HG03432 (cell line): ENCODE data around the gene DNAJC6.
"Not testable (repeated sequence)": the region's sequence is repeated elsewhere in the genome, so short reads cannot be mapped to it uniquely, and the experiment has no call there.

ENCODE experiments used
- ATAC-seq: cut with Tn5 transposase; IDR thresholded peaks from one replicate; pipeline ENCODE4 v1.9.1; 2021; ENCODE audit warnings: mild to moderate bottlenecking, moderate library complexity; ENCODE audit not compliant: unreplicated experiment

The DNAJC6 gene

GRCh38 chr1:65309304-65310077 is at the start of gene DNAJC6:
TSS of gene DNAJC6 (plus strand) at chr1:65309543. CDS start at chr1:65309746, 203 bp downstream.
- ATAC-seq = peak; percentile 91

DNA sequence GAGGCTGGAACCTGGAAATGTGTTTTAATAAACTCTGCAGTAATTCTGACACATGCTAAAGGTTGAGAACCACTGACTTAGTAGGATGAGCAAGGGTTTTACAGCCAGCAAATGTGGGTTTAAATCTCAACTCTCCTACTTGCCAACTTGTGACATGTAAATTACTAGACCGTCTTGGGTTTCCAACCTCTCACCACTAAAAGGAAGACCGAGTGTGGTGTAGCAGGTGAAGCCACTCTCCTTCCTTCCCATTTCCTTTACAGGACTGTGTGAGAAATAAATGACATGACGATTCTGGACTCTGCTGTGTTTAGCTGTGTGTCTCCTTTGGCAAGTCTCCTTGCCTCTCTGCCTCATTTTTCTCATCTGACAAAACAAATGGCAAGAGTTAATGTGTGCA is 49.5 kb upstream of the DNAJC6 start:
- no peak for ATAC-seq

DNA sequence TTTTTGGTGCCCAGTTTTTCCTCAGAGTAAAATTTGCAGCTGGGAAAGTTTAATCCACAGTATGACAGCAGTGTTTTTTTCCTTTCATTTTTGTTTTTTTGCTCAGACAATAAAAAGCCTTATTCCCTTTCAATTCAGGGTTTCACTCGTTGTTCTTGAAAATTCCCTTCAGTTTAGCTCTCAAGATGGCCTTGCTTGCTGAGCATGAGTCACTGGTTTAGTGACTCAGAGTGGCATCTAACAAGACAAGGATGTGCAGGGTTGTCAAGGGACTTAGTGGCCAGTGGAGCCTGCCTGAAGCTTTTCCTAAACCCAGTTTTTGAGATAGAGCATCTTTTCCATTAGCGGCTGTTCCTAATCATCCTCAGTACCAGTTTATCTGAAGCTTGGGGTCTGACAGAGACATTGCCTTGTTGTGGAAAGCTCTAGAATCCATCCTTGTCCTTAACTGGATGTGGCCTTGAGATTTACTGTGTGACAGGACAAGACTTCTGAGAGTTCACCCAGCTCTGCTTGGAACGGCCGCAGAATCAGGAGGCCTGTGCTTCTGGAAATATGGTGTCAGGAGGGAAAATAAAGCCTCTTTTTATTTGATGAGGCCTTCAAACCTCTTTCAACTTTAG is 48.4 kb upstream of the DNAJC6 start:
- ATAC-seq = peak; percentile 75

DNA sequence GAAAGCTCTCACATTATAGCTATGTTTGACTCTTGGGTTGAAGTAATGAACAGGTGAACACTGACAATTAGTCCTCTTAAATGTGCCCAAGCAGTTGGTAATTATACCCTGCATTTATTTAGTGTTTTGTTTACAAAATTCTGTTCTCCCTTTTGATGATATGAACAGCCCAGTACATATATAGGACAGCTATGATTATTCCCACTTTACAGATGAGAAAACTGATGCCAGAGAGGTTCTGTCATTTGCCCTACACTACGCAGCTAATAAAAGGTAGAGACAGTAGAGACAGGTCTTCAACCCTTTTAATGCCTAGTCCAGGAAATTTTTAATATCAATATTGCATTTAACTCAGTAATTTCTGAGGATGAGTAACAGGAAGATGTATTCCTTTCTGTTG is 46.1 kb upstream of the DNAJC6 start:
- ATAC-seq = no peak

GRCh38 chr1:65264197-65264929 is 45.0 kb upstream of the DNAJC6 start:
- no peak for ATAC-seq

- no peak for ATAC-seq
Measured at GRCh38 chr1:65265296-65265650, 44.1 kb upstream of the DNAJC6 start.

GRCh38 chr1:65265651-65266351 is 43.5 kb upstream of the DNAJC6 start:
- peak; percentile 57 for ATAC-seq

DNA sequence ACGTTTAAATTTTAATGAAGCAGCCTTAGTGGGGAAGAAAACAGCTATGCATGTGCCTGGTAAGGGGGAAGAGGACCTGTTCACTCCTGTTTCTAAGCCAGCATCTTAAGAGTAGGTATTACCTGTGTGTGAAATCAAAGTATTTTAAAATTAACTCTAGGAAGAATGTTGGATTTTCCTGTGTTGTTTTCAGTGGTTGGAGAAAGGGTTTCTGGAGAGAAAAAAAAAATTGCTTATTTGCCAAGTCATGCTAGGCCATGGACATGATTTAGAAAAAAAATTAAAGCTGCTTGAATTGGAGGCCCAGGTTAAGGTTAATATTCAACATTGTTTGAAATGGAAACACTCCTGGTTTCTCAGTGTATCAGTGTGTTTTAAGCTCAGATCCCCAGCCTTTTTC is 42.9 kb upstream of the DNAJC6 start:
- no peak for ATAC-seq

DNA sequence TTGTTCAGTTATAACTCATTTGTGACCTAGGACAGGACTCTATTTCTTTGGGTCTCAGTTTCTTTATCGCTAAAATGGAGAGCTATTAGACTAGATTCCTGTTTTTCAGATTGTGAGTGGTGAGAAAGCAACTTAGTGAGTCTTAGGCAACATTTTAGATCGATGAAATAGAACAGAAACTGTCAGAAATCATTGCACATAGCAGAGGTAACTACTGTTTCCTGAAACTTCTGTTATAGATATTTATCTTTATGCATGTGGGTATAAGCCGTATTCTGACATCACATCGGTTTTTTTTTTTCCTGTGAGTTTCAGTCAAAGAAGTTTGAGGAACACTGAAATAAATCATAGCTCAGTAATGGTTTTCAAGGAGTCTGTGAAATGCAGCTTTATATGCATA is 42.1 kb upstream of the DNAJC6 start:
- ATAC-seq = no peak

- no peak for ATAC-seq
Measured at GRCh38 chr1:65267683-65268082, 41.7 kb upstream of the DNAJC6 start.

- no peak for ATAC-seq
Measured at GRCh38 chr1:65269612-65270011, 39.7 kb upstream of the DNAJC6 start.

DNA sequence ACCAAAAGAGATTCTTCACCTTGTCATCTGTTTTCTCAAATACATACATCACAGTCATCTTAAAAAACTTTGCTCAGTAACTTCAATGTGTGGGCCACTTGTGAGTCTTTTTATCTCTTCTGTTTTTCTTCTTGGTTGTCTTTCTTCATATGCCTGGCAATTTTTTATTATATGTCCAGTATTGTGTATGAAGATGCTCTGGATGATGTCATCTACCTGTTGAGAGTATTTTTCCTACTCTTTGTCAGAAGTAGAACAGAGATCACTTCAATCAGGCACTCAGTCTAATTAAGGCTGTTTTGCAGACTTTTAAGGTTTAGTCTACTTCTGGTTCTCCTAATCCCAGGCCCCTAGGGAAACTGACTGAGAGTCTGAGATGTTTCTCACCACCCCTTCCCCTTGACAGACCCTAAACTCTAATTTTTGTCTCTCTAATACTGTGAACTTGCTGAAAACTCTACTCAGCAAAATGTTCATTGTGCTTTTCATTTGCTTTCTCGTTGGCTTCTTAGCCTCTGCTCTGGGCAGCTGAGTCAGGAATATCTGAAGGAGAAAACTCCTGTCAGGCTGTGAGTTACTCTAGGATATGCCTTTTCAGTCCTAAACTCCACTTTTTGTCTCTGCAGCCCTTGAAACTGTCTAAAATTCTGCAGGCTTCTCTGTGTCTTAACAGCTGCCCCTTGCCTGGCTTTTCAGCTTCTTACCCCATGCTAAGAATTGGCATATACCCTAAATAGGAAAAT is 33.0 kb upstream of the DNAJC6 start:
- ATAC-seq = no peak

DNA sequence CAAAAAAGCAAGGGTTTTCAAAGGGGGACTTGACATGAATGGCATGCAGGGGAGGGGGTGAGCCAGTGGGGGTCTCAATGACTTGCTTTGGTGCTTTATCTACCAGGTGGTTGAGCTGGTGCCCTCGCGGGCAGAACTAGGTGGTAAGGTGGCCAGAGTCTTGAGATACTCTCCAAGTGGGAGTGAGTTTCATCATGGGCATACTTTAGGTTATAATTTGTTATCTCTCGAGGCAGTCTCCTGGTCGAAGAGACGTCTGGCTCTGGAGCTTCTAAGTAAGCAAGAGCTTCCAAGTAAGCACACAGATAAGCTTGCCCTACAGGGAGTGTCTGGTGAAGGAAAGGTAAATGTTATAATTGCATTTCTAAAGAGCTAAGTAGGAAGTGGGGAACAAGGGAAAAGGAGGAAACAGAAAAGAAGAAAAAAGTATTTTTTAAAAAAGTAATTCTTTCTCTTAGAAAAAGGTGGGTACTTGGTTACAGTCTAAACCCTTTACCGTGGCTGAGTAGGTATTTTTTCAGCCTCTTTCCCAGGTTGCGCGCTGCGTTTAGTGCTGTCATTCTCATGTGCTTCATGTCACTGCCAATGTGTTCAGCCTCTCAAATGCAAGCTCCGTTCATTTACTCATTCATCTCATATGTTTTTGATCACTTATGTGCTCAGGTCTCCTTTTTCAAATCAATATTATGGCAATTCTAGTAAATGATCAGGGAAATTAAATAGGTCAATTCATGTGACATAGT is 31.6 kb upstream of the DNAJC6 start:
- no peak for ATAC-seq

DNA sequence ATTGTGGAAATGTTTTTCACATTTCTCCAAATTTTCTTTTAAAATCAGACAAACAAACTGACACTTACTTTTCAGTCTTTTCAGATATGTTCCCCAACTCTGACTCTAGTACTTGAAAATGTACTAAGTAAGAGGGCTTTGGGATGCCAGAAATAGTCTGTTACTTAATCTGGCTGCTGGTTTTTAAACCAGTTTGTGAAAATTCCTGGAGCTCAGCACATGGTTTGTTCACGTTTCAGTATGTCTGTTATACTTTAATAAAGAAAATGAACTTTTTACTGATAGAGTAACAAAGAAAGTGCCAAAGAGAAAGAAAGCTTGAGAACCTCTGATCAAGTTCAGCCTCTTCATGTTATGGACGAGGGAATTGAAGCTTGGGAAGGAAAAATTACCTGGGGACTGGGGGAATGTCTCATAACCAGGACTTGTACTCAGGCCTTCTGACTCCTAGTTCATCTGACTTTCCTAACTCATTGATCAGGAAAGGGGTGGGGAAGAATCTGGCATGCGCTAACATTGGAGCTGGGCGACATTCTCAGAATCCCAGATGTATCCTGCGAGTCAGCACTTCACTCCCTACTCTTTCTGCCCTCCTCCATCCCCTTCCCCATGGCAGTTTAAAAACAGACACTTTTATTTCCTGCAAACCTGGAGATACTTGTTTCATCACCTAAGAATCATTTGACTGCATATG is 30.8 kb upstream of the DNAJC6 start:
- no peak for ATAC-seq

DNA sequence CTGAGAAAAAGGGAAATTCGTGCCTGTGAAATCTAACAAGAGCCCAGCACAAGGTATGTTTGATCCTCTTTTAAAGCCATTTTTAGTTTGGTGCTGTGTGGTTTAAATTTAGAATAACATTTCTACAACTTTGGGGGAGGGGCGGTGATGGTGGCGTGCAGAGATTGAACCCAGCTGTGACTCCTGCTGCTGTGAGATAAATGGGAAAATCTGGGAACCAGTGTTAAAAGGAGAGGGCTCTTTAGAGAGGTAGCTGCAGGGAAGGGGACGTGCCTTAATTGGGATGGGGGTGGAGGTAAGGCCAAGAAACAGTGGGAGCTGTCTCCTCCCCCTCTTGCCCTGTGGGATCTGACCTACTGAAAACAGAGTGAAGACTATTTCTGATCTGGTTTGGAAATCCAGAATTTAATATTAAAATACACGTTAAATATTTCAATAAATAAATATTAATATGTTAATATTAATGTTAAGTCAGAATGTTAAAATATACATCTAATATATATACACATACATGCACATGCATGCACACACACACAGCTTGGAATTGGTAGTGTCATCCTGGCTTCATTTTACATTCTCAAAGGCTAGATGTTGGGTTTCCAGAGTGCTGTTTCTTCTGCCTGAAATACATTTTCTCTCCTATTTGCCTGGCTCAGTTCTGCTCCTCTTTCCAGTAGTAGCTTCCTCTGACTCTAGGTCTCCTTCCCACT is 30.1 kb upstream of the DNAJC6 start:
- no peak for ATAC-seq

- peak; percentile 82 for ATAC-seq
Measured at GRCh38 chr1:65281846-65282245, 27.5 kb upstream of the DNAJC6 start.

- no peak for ATAC-seq
Measured at GRCh38 chr1:65284229-65284628, 25.1 kb upstream of the DNAJC6 start.

DNA sequence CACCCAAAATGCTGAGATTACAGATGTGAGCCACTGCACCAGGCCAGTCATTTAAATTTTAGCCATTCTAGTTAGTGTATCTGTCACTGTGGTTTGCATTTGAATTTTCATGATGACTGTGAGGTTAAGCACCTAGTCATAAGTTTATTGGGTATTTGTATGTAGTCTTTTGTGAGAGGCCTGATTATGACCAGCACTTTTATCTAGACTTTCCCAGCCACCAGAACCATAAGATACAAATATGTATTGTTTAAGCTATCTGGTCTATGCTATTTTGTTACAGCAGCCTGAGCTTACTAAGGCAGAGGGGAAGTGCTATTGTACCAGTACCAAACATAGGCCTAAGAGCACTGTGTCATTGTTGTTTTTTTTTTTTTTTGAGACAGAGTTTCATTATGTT is 19.9 kb upstream of the DNAJC6 start:
- ATAC-seq = peak; percentile 94

GRCh38 chr1:65291818-65292217 is 17.5 kb upstream of the DNAJC6 start:
- not testable (repeated sequence) for ATAC-seq
